GM21526 (cell line): Measurements from ENCODE around the gene MBNL2.

ENCODE experiments used
- ATAC-seq: cut with Tn5 transposase; IDR thresholded peaks from one replicate; pipeline ENCODE4 v1.9.1; 2021; ENCODE audit warnings: moderate library complexity; ENCODE audit not compliant: unreplicated experiment, low FRiP score

MBNL2 gene

GRCh38 chr13:97318532-97318931, 96.4 kb downstream of the MBNL2 start:
- no peak for ATAC-seq

- ATAC-seq, result no peak
Measured at GRCh38 chr13:97319113-97319720, 97.1 kb downstream of the MBNL2 start.

- ATAC-seq, result no peak
Measured at GRCh38 chr13:97321101-97321500, 99.0 kb downstream of the MBNL2 start.

DNA sequence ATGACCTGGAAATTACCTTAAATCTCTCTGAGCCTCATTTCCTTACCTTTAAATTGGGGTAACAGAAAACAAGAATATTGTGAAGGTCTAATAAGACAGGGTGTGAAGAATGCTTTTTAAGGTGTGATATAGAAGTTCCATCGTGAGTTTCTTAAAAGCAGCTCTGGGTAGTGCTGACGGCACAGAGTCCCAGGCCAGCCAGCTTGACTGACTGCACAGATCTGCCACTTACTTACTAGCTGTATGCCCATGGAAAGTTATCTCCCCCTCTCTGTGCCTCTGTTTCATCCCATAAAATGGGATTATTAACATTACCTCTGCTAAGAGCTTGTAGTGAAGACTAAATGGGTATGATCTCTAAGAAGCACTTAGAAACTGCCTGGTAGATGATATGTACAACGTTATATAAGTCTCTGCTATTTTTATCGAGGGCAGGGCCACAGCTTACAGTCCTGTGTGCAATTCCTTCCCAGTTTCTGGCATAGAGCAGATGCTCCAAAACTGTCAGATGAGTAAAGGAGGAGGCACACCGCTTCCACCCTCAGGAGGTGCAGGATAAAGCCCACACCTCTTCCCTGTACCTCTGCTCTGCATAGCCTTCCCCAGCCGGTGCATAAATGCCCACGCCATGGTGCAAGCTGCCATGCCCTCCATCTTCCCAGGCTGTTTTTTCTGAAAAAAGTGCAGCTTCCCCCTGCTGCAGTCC, 99.6 kb downstream of the MBNL2 start:
- no peak for ATAC-seq

DNA sequence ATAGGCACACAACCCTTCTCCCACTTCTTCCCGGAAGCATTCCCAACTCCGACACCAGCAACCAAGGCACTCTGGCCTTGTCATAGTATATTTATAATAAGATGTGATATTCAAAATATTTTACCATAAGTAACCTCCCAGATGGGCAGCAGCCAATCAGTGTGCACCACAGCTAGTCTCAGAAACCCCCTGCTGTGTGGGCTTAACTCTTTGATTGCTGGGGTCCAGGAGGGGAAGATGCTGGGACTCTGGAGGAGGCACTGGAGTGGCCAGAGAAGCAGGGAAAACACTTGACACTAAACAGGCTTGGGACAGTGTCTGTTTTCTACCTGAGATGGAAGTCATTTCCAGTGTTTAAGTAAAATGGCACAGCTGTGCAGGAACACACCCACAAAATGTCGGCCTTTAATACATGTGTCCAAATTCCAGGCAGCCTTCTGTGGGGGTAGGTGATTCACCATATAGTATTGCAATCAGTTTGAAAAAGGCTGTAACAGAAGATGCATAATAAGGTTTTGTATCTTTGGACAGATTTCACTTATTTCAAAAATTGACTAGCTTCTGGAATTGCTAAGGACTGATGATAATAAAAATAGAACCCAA, 100.7 kb downstream of the MBNL2 start:
- no peak for ATAC-seq

- no peak for ATAC-seq
Measured at GRCh38 chr13:97324115-97324514, 102.0 kb downstream of the MBNL2 start.

- no peak for ATAC-seq
Measured at GRCh38 chr13:97325738-97326137, 103.6 kb downstream of the MBNL2 start.

DNA sequence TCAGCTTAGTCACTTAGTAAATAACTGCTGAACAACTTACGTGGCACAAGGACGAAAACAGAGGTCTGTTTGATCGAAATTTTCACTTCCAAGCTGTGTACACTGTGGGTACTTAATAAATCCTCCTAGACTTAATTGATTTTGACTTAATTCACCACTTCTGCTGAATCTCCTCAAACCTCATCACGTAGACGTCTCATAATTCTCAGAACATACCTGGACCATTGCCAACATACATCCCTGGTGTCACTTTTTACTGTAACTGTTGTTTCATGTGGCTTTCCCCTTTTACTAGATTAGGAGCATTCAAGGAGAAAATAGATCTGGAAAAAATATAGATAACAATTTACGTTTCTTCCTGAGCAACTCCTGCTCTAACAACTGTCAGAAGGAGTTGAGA, 105.0 kb downstream of the MBNL2 start:
- no peak for ATAC-seq

- ATAC-seq, result no peak
Measured at GRCh38 chr13:97327506-97328221, 105.5 kb downstream of the MBNL2 start.

DNA sequence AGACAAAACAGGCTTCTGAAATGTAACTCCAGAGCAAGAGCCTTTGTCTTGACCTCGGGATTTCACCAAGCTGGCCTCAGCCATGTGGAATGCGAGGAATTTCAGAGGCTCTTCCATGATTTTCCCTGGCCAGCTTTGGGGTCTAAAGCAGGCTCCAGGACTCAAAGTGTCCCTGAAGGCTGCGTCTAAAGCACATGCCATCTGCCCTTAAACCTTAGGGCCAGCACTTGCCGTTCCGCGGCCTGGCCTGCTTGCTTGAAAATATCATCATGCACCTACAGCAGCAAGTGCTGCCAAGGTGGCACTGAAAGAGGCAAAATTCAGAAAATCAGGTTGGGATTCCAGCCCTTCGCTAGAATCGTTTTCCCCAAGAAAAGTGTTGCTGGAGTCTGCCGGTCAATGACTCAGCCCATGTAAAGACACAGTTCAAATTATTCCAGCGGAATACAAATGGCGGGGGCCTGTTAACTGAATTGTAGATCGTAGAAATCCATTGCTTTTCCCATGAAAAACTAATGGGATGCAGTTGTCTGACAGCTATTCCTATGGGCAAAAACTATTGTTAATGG, 106.2 kb downstream of the MBNL2 start:
- no peak for ATAC-seq

DNA sequence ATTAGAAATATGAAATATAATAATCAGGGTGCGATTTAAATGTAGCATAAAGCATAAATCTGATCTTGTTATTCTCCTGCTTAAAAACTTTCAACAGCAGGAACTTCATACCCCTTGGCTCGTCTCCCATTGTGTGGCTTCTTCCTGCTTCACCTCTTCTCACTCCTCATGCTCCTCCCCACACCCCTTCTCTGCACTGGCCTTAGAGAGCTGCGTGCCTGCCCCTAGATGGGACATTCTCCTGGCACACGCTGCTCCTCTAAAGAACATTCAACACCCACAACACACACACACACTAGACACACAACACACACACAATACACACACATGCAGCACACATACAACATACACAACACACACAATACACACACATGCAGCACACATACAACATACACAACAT, 107.2 kb downstream of the MBNL2 start:
- ATAC-seq, result no peak

DNA sequence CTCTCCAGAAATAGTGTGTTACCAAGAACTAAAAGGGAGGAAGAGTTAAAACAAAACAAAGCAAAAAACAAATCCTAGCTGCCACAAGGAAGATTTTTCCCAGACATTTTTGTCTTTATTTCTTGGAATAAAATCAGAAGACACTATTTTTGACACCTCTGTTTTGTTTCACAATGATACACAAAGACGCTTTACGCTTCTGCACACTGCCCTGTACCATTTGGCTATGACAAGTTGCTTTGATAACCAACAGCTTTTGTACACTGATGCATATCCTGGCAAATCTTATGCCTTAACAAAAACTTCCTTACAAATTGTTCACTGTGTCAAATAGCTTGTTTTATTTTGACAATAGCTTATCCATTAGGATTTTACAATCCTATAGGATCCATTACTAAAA, 108.3 kb downstream of the MBNL2 start:
- ATAC-seq, result no peak

GRCh38 chr13:97332742-97333141, 110.6 kb downstream of the MBNL2 start:
- ATAC-seq, result no peak

GRCh38 chr13:97333983-97334382, 111.8 kb downstream of the MBNL2 start:
- ATAC-seq, result no peak

DNA sequence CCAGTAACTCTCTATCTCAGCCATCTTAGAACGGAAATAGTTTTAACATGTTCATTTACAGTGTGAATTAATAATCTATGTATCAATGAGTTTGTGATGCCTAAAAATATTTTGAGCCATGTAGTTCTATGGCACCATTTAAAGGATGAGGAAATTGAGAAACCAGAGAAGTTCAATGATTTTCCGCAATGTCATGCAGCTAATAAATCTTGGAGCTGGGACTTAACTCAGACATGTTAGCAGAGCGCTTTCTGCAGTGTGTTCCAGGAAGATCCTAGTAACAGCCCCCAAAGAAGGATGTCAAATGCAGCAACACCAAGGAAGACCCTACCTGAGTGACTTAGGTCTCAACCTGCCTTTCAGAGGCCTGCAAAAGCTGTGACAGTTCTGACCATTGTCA, 112.6 kb downstream of the MBNL2 start:
- no peak for ATAC-seq

DNA sequence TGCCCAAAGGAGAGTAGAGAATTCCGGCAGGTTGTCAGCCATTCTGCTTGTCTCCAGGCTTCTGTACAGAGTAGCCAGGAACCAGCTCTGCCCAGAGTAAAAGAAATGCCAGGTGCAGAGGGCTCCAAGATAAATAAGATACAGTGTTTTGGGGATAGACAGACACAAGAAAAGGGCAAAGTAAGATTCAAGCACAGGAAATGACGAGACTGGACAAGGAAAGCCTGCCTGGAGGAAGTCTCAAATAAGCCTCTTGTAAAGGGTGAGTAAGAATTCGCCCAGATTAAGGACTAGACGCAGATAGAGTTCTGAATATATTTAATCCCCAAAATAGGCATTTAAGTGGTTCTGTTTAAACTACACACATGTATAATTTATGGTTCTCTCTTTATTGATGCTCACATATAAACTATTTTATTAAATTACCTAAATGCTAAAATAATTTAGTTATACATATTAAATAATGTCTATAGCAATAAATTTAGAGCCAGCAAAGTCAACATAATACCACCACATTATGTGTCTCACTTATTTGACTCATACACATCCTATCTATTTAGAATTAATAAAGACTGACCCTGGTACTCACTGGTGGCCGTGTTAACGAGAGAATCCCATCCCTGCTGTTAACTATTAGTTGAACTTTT, 113.5 kb downstream of the MBNL2 start:
- ATAC-seq, result no peak

DNA sequence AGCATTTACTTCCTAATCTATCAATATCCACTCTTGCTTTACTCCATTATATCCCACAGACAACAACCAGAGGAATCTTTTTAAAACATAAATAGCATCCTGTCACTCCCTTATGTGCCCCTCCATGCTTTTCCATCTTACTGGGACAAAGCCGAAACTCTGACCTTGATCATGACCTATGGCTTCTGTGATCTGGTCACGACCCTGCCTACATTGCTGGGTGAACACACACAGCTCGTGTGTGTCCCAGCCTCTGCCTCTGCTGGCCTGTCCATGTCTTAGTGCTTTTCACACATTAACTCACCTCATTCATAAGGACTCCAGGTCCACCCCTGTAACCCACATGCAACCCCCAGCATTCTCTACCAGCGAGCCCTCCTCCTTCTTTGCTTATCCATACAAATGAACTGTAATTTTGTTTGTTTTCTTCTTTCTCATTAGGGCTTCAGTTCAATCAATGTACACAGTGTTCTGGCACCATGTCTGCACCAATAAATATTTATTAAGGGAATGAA, 115.9 kb downstream of the MBNL2 start:
- no peak for ATAC-seq

- ATAC-seq, result no peak
Measured at GRCh38 chr13:97338571-97338970, 116.4 kb downstream of the MBNL2 start.

DNA sequence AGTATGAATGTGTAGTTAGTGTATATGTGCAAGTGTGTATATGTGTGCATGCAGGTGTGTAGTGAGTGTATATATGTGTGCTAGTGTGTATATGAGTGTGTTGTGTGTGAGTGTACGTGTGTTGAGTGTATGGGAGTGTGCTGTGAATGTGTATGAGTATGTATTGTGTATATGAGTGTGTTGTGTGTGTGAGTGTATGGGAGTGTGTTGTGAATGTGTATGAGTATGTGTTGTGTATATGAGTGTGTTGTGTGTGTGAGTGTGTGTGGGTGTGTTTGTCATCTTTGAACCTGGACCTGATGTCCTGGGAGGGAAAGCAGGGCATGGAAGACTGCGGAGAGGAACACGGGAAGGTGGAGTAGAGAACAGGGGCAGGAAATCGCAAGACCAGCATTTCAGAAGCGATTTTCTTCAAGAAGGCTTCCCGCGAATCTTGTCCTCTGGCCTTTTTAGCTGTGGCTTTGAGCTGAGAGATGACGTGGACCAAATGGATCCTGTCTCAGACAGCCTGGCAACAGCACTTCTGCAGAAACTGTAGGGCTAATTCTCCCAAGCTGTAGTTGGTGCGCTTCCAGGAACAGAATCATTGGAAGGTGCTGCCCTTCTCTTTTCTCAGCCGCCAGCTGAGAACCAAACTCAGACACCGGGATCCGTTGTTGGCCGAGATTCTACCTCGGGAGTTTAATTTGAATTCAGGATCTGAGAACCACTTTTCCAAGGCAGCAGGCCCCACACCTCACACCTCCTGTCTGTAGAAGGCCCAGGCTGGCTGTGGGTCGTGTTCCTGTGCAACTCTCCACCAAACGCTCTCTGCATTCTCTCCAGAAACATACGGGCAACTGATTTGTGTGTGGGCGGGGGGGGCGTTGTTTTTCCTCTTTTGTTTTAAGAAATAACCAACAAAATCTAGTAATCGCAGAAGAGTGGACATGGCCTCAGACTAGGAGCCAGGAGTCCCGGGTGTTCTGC, 117.2 kb downstream of the MBNL2 start:
- no peak for ATAC-seq
